Measurements from ENCODE around the gene FUT8.
A peak's percentile ranks its signal among the peaks of the same experiment; 100 is the strongest.
"Not testable (repeated sequence)": the region's sequence is repeated elsewhere in the genome, so short reads cannot be mapped to it uniquely, and the experiment has no call there.

The FUT8 gene

DNA sequence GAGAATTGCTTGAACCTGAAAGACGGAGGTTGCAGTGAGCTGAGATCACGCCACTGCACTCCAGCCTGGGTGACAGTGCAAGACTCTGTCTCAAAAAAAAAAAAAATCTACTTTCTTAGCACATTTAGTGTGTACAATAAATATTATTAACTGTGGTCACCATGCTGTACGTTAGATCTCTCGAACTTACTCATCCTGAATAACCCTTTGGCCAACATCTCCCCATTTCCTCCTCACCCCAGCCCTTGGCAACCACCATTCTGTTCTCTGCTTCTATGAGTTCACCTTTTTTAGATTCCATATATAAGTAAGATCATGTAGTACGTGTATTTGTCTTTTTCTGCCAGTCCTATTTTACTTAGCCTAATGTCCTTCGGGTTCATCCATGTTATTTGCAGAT is 13.4 kb downstream of the FUT8 start:
- H3K4me3 Mint-ChIP-seq = peak overlapping the region; percentile 27
- no peak for DNase-seq (ENCODE audit: low spot score in 2 of 2)
- no peaks in the 10 kb centered on the region for H3K9me3 Mint-ChIP-seq
- peaks cover 24% of the 10 kb centered on the region for H3K36me3 Mint-ChIP-seq
- H3K27me3 Mint-ChIP-seq = no peaks in the 10 kb centered on the region
- H3K27ac Mint-ChIP-seq = peak overlapping the region; percentile 74
- no peak for ATAC-seq (ENCODE audit: low read depth)
- H3K4me1 Mint-ChIP-seq = peaks cover 37% of the 10 kb centered on the region

DNA sequence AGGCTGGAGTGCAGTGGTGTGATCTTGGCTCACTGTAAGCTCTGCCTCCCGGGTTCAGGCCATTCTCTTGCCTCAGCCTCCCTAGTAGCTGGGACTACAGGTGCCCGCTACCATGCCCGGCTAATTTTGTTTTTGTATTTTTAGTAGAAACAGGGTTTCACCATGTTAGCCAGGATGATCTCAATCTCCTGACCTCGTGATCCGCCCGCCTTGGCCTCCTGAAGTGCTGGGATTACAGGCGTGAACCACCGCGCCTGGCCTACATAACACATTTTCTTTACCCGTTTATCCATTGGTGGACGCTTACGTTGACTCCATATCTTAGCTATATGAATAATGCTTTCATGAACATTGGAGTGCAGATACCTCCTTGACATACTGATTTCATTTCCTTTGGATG is 14.4 kb downstream of the FUT8 start:
- H3K4me1 Mint-ChIP-seq = peaks cover 35% of the 10 kb centered on the region
- not testable (repeated sequence) for ATAC-seq (ENCODE audit: low read depth)

DNA sequence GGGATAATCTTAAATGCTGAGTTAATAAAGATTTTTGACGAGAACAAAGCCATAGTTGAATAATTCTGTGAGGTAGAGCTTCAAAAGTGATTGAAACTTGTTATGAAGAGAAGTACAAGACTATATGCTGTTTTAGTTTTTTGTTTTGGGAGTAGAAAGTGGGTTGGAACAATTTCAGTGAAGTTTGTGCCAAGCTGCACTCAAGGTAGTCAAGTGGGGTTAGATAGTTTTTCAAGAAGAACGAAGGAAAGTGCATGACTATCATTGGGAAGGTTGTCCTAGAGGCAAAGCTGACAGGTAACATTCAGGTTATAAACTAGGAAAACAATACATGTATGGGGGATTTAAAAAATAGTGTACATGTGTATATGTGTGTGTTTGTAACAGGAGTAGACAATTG is 16.2 kb downstream of the FUT8 start:
- DNase-seq (ENCODE audit: low spot score in 2 of 2) (no peak), ATAC-seq (ENCODE audit: low read depth) (no peak)
- Mint-ChIP-seq H3K36me3 (peaks cover 24% of the 10 kb centered on the region), H3K9me3 (no peaks in the 10 kb centered on the region), H3K27me3 (no peaks in the 10 kb centered on the region), H3K4me3 (no peak overlapping the region), H3K27ac (peak overlapping the region; percentile 18), H3K4me1 (peaks cover 48% of the 10 kb centered on the region)

More for the DNA sequence above, 14.4 kb downstream of the FUT8 start:
- Mint-ChIP-seq H3K36me3 (peaks cover 20% of the 10 kb centered on the region), H3K4me3 (peak overlapping the region; percentile 24)
- not testable (repeated sequence) for H3K27ac Mint-ChIP-seq; H3K27me3 Mint-ChIP-seq; H3K9me3 Mint-ChIP-seq; DNase-seq (ENCODE audit: low spot score in 2 of 2)

GRCh38 chr14:65429757-65430156 is 17.2 kb downstream of the FUT8 start:
- DNase-seq (ENCODE audit: low spot score in 2 of 2) (no peak), ATAC-seq (ENCODE audit: low read depth) (no peak)
- H3K9me3 Mint-ChIP-seq = no peaks in the 10 kb centered on the region
- H3K4me3 Mint-ChIP-seq = no peak overlapping the region
- H3K36me3 Mint-ChIP-seq = peaks cover 24% of the 10 kb centered on the region
- H3K27me3 Mint-ChIP-seq = no peaks in the 10 kb centered on the region
- H3K4me1 Mint-ChIP-seq = peaks cover 47% of the 10 kb centered on the region
- H3K27ac Mint-ChIP-seq = no peak overlapping the region

DNA sequence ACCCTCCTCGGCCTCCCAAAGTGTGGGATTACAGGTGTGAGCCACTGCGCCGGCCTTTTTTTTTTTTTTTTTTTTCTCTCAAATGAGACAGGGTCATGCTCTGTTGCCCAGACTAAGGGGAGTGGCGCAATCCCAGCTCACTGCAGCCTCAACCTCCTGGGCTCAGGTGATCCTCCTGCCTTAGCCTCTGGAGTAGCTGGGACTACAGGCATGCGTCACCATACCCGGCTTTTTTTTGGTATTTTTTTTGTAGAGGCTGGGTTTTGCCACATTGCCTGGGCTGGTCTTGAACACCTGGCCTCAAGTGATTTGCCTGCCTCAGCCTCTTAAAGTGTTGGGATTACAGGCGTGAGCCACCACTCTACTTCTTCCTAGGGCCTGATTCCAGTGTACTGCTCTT is 18.7 kb downstream of the FUT8 start:
- Mint-ChIP-seq H3K27me3 (no peaks in the 10 kb centered on the region), H3K9me3 (peaks cover 3% of the 10 kb centered on the region), H3K27ac (peak overlapping the region; percentile 88), H3K36me3 (peaks cover 34% of the 10 kb centered on the region), H3K4me3 (peak overlapping the region; percentile 21), H3K4me1 (peaks cover 46% of the 10 kb centered on the region)
- ATAC-seq (ENCODE audit: low read depth) (no peak), DNase-seq (ENCODE audit: low spot score in 2 of 2) (no peak)

DNA sequence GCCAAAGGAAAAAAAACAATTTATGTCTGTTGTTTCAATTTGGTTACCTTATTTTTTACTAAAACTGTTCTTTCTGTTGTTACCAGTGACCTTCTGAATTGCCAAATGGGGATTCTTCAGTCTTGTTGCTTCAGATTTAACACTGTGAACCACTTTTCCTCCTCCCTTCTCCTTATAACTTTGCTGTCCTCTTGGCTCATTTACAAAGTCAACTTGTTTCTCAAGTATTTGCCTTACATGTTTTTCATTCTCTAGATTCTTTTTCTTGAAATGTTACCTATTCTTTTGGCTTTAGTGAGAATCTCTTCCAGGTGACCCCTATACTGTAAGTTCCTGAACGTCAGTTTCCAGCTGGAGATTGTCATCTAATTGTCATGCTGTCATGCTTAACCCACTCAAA is 19.4 kb downstream of the FUT8 start:
- Mint-ChIP-seq H3K27ac (peak overlapping the region; percentile 88), H3K9me3 (peaks cover 3% of the 10 kb centered on the region), H3K4me3 (no peak overlapping the region), H3K27me3 (no peaks in the 10 kb centered on the region), H3K36me3 (peaks cover 32% of the 10 kb centered on the region), H3K4me1 (peaks cover 43% of the 10 kb centered on the region)
- ATAC-seq (ENCODE audit: low read depth) (no peak), DNase-seq (ENCODE audit: low spot score in 2 of 2) (no peak)

GRCh38 chr14:65432361-65432948 is 19.9 kb downstream of the FUT8 start:
- Mint-ChIP-seq H3K4me3 (no peak overlapping the region), H3K27ac (peak overlapping the region; percentile 88), H3K9me3 (peaks cover 3% of the 10 kb centered on the region), H3K27me3 (no peaks in the 10 kb centered on the region), H3K4me1 (peaks cover 38% of the 10 kb centered on the region), H3K36me3 (peaks cover 27% of the 10 kb centered on the region)
- no peak for ATAC-seq (ENCODE audit: low read depth)
- DNase-seq (ENCODE audit: low spot score in 2 of 2) = no peak

GRCh38 chr14:65433157-65433556 is 20.6 kb downstream of the FUT8 start:
- Mint-ChIP-seq H3K9me3 (peaks cover 3% of the 10 kb centered on the region), H3K27ac (peak overlapping the region; percentile 88), H3K4me1 (peaks cover 42% of the 10 kb centered on the region), H3K27me3 (no peaks in the 10 kb centered on the region), H3K36me3 (peaks cover 25% of the 10 kb centered on the region), H3K4me3 (peak overlapping the region; percentile 46)
- ATAC-seq (ENCODE audit: low read depth) (peak; percentile 91), DNase-seq (ENCODE audit: low spot score in 2 of 2) (no peak)

- peak overlapping the region; percentile 88 for H3K27ac Mint-ChIP-seq
- H3K4me3 Mint-ChIP-seq = peak overlapping the region; percentile 60
- no peaks in the 10 kb centered on the region for H3K27me3 Mint-ChIP-seq
These were observed 21.1 kb downstream of the FUT8 start for GRCh38 chr14:65433646-65434045.

DNA sequence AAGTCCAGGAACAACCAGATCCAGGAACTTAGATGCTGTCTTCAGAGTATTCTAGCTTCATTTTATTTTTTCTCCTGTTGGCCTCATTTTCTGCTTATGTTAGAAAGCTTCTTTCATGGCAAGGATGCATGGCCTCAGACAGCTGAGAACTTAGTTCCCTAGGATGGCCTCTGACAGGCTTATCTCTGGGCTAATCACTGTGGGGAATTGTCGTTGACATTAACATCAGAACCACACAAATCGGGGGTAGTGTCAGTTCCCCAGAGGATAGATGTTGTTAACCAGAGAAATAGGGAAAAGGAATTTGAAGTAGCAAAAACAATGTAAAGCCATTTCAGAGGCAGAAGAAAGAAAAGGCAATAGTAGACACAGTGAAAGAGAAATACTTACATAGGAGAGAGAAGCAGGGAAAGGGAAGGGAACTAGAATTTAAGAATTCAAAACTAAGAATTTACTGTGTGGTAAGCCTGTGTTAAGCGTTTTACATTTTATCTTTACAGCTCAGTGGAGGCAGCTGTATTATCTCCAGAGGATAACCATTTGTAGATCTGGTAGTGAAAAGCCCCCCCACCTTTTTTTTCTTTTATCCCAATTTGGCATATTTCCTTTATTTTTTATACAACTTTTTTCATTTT is 21.8 kb downstream of the FUT8 start:
- H3K27ac Mint-ChIP-seq = peak overlapping the region; percentile 88
- H3K4me1 Mint-ChIP-seq = peaks cover 42% of the 10 kb centered on the region

More at GRCh38 chr14:65433646-65434045, 21.1 kb downstream of the FUT8 start:
- Mint-ChIP-seq H3K4me1 (peaks cover 43% of the 10 kb centered on the region), H3K9me3 (peaks cover 3% of the 10 kb centered on the region), H3K36me3 (peaks cover 24% of the 10 kb centered on the region)
- ATAC-seq (ENCODE audit: low read depth) = no peak
- no peak for DNase-seq (ENCODE audit: low spot score in 2 of 2)

GRCh38 chr14:65438266-65438933 is 25.9 kb downstream of the FUT8 start:
- Mint-ChIP-seq H3K27me3 (no peaks in the 10 kb centered on the region), H3K27ac (peak overlapping the region; percentile 4), H3K36me3 (peaks cover 20% of the 10 kb centered on the region), H3K9me3 (peaks cover 5% of the 10 kb centered on the region), H3K4me1 (peaks cover 30% of the 10 kb centered on the region), H3K4me3 (no peak overlapping the region)
- no peak for ATAC-seq (ENCODE audit: low read depth)
- DNase-seq (ENCODE audit: low spot score in 2 of 2) = no peak

More for the DNA sequence above, 21.8 kb downstream of the FUT8 start:
- DNase-seq (ENCODE audit: low spot score in 2 of 2) (no peak), ATAC-seq (ENCODE audit: low read depth) (no peak)
- Mint-ChIP-seq H3K36me3 (peaks cover 24% of the 10 kb centered on the region), H3K9me3 (peaks cover 3% of the 10 kb centered on the region), H3K4me3 (no peak overlapping the region), H3K27me3 (no peaks in the 10 kb centered on the region)

DNA sequence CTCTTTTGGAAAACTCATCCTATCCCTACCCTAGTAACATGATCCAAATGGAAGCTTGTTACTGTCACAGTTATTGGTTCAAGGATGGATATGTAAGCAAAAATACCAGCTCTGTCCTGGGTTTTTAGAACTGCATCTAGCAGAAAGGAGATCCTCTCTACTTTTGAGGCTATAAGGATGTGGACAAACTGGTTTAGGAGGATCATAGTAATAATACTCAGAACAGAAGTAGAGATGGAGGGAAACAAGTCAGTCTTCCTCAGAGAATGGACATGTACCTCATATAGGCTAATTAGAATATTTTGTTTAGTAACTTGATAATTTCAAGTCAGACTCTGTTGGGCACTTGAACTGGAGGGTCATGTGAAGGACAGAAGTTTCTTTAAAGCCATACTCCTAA is 26.6 kb downstream of the FUT8 start:
- Mint-ChIP-seq H3K4me3 (no peak overlapping the region), H3K9me3 (peaks cover 5% of the 10 kb centered on the region), H3K27ac (peak overlapping the region; percentile 4), H3K4me1 (peaks cover 26% of the 10 kb centered on the region), H3K36me3 (peaks cover 20% of the 10 kb centered on the region), H3K27me3 (no peaks in the 10 kb centered on the region)
- ATAC-seq (ENCODE audit: low read depth) = no peak
- no peak for DNase-seq (ENCODE audit: low spot score in 2 of 2)

- Mint-ChIP-seq H3K9me3 (peaks cover 3% of the 10 kb centered on the region), H3K36me3 (peaks cover 22% of the 10 kb centered on the region), H3K4me3 (no peak overlapping the region), H3K4me1 (peaks cover 20% of the 10 kb centered on the region), H3K27ac (peak overlapping the region; percentile 56), H3K27me3 (no peaks in the 10 kb centered on the region)
- DNase-seq (ENCODE audit: low spot score in 2 of 2) (no peak), ATAC-seq (ENCODE audit: low read depth) (no peak)
These were observed 27.7 kb downstream of the FUT8 start for GRCh38 chr14:65440230-65440629.

- Mint-ChIP-seq H3K4me3 (no peak overlapping the region), H3K4me1 (peaks cover 18% of the 10 kb centered on the region), H3K27me3 (no peaks in the 10 kb centered on the region), H3K9me3 (peaks cover 2% of the 10 kb centered on the region), H3K36me3 (peaks cover 26% of the 10 kb centered on the region), H3K27ac (peak overlapping the region; percentile 36)
- no peak for ATAC-seq (ENCODE audit: low read depth)
- DNase-seq (ENCODE audit: low spot score in 2 of 2) = no peak
These were observed 31.7 kb downstream of the FUT8 start for GRCh38 chr14:65444230-65444629.
